ENCODE results near the gene NPAS1.

The NPAS1 gene

DNA sequence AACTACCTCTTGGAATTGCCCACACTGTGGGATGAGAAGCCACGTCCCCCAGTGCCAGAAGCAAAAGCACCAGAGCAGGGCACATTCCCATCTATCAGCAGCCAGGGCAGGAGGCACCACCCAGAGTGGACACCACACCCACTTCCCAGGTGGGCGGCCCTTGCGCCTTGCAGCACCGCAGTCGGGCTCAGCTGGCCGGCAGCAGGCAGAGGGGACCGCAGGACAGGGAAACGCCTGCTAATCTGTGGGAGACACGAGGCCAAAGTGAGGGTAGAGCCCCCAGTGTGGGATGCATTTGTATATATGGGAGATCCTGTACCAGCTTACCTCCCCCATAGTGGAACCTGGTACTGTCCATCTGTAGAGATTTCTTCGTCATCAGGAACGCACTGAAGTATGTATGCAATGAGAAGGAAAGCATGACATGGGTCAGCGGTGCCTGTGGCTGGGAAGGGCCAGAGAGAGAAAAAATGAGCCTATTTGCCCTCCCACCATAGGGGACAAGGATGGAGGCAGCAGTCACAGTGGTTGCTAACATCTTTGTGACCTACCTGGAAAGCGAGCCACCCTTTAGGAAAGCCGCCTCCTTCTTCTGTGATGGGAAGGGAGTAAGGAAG, 30.9 kb upstream of the NPAS1 start:
- Histone ChIP-seq H3F3A (ENCODE audit: control insufficient read depth, insufficient read depth) (no peaks in the 10 kb centered on the region), H3K36me3 (ENCODE audit: control insufficient read depth, low read length) (peaks cover 32% of the 10 kb centered on the region), H3K4me3 (ENCODE audit: low read length) (no peak overlapping the region), H3K27me3 (ENCODE audit: control insufficient read depth, low read length) (no peaks in the 10 kb centered on the region), H3K4me1 (ENCODE audit: control insufficient read depth, low read length) (peaks cover 9% of the 10 kb centered on the region), H3K27ac (ENCODE audit: low read depth, low read length) (no peak overlapping the region), H3K79me2 (ENCODE audit: control insufficient read depth, low read length) (no peaks in the 10 kb centered on the region), H3K9me2 (replicated peaks; ENCODE audit: control insufficient read depth, low read length) (no peaks in the 10 kb centered on the region), H3K4me2 (ENCODE audit: low read length) (no peak overlapping the region), H3K9me3 (ENCODE audit: control insufficient read depth, insufficient read depth, low read length) (no peaks in the 10 kb centered on the region), H4K20me1 (ENCODE audit: control insufficient read depth, insufficient read depth, low read depth, low read length) (no peaks in the 10 kb centered on the region)
- TF ChIP-seq EZH2phosphoT487 (IDR thresholded peaks at IDR 0.05; ENCODE audit: borderline replicate concordance, low read length), result no peak

DNA sequence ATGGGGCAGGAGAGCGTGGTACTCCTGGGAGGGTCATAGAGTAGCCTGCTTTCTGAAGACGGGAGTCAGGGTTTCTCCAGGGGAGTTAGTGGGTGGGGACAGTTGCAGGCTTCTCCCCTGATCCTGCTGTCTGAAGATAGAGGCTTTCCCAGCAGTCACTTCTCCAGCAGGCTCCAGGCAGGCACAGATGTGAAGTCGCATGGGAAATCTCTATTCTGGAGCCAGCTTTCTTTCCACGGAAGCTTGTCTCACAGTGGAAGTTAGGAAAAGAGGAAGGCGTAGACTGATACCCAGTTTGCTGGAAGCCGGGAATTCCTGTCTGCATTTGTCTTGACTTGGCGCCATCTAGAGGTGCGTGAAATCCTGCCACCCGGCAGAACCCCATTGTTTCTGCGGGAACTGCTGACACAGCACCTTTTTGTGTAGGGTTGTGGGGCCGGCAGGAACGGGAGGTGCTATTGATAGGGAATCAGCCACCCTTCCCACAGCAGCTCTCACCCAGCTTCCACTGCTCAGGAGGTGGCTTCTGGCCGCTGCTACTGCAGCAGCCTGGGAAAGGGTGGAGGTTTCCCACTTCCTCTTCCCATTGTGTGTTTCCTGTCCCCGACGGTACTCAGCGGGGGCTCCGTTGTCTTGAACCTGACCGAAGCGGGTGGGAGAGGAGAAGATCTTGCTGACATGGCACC, 28.5 kb upstream of the NPAS1 start:
- no peaks in the 10 kb centered on the region for H3F3A ChIP-seq (ENCODE audit: control insufficient read depth, insufficient read depth)
- no peaks in the 10 kb centered on the region for H3K79me2 ChIP-seq (ENCODE audit: control insufficient read depth, low read length)
- peak overlapping the region; percentile 9; the same call in 1 of the 2 replicates for H3K4me2 ChIP-seq (ENCODE audit: low read length)
- peaks cover 33% of the 10 kb centered on the region for H3K36me3 ChIP-seq (ENCODE audit: control insufficient read depth, low read length)
- H3K27ac ChIP-seq (ENCODE audit: low read depth, low read length), result no peak overlapping the region
- no peak overlapping the region for H3K4me3 ChIP-seq (ENCODE audit: low read length)
- H4K20me1 ChIP-seq (ENCODE audit: control insufficient read depth, insufficient read depth, low read depth, low read length), result no peaks in the 10 kb centered on the region
- TF ChIP-seq, protein P1, sequence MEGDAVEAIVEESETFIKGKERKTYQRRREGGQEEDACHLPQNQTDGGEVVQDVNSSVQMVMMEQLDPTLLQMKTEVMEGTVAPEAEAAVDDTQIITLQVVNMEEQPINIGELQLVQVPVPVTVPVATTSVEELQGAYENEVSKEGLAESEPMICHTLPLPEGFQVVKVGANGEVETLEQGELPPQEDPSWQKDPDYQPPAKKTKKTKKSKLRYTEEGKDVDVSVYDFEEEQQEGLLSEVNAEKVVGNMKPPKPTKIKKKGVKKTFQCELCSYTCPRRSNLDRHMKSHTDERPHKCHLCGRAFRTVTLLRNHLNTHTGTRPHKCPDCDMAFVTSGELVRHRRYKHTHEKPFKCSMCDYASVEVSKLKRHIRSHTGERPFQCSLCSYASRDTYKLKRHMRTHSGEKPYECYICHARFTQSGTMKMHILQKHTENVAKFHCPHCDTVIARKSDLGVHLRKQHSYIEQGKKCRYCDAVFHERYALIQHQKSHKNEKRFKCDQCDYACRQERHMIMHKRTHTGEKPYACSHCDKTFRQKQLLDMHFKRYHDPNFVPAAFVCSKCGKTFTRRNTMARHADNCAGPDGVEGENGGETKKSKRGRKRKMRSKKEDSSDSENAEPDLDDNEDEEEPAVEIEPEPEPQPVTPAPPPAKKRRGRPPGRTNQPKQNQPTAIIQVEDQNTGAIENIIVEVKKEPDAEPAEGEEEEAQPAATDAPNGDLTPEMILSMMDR (IDR thresholded peaks at IDR 0.05; ENCODE audit: low read depth, low read length, poor library complexity, severe bottlenecking), result peak; percentile 93
- no peak for TF ChIP-seq EZH2phosphoT487 (IDR thresholded peaks at IDR 0.05; ENCODE audit: borderline replicate concordance, low read length)
- peaks cover 9% of the 10 kb centered on the region for H3K4me1 ChIP-seq (ENCODE audit: control insufficient read depth, low read length)
- no peaks in the 10 kb centered on the region for H3K9me2 ChIP-seq (replicated peaks; ENCODE audit: control insufficient read depth, low read length)
- H3K27me3 ChIP-seq (ENCODE audit: control insufficient read depth, low read length), result no peaks in the 10 kb centered on the region
- H3K9me3 ChIP-seq (ENCODE audit: control insufficient read depth, insufficient read depth, low read length), result no peaks in the 10 kb centered on the region

DNA sequence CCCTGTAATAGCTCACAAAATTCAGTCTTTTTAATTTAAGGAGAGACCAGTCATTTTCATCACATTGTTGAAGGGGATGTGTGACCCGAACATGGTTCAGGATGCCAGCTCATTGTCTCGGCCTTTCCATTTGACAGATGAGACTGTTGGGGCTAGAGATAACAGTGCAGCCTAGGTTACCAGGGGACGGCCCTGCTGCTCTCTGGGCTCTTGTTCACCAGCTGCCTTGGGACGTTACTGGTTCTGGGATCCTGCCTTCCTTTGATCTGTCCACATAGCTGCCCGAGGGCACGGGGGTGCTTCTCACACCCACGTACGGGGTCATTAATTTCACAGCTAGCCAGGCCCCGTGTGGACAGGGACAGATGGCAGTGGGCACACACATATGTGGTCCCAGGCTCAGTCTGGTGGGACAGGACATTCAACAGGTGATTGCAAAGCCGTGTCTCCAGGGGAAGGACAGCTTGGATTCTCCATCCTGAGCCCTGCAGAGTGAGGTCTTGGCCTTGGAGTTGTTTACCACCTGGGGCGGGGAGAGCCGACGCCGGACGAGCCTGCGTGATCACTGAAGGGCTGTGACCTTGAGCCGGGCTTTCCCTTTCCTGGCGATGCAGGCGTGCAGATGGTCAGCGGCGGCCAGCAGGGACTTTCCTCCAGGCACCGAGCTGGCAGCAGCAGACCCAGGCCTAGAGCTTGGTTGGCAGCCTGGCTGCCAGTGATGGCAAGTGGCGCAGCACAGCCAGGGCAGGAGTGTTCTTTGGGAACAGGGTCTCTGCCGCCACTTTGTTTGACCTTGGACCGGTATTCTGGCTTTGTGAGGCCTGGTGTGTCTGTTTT, 26.7 kb upstream of the NPAS1 start:
- no peak for TF ChIP-seq EZH2phosphoT487 (IDR thresholded peaks at IDR 0.05; ENCODE audit: borderline replicate concordance, low read length)
- TF ChIP-seq, protein P1 (IDR thresholded peaks at IDR 0.05; ENCODE audit: low read depth, low read length, poor library complexity, severe bottlenecking), result no peak
- no peak overlapping the region for H3K4me3 ChIP-seq (ENCODE audit: low read length)
- no peaks in the 10 kb centered on the region for H3K9me3 ChIP-seq (ENCODE audit: control insufficient read depth, insufficient read depth, low read length)
- no peaks in the 10 kb centered on the region for H3K27me3 ChIP-seq (ENCODE audit: control insufficient read depth, low read length)
- peaks cover 31% of the 10 kb centered on the region for H3K36me3 ChIP-seq (ENCODE audit: control insufficient read depth, low read length)
- no peaks in the 10 kb centered on the region for H3F3A ChIP-seq (ENCODE audit: control insufficient read depth, insufficient read depth)
- H3K4me1 ChIP-seq (ENCODE audit: control insufficient read depth, low read length), result peaks cover 9% of the 10 kb centered on the region
- H3K27ac ChIP-seq (ENCODE audit: low read depth, low read length), result no peak overlapping the region
- no peak overlapping the region for H3K4me2 ChIP-seq (ENCODE audit: low read length)
- H3K79me2 ChIP-seq (ENCODE audit: control insufficient read depth, low read length), result no peaks in the 10 kb centered on the region
- no peaks in the 10 kb centered on the region for H3K9me2 ChIP-seq (replicated peaks; ENCODE audit: control insufficient read depth, low read length)
- H4K20me1 ChIP-seq (ENCODE audit: control insufficient read depth, insufficient read depth, low read depth, low read length), result no peaks in the 10 kb centered on the region

Data from DOHH2 (cell line).